DOHH2 (cell line): ENCODE results near the gene APOL3.

Source experiments
- CTCF ChIP-seq: fragments of 200-600 bp; sonication (generic); IDR thresholded peaks from one replicate; pipeline ENCODE4 v1.5.1; 2014; ENCODE audit warnings: antibody characterized with exemption, mild to moderate bottlenecking, low read depth, low read length; ENCODE audit not compliant: poor library complexity, severe bottlenecking
- EZH2phosphoT487 ChIP-seq: fragments of 200-600 bp; sonication (generic); IDR thresholded peaks from 2 replicates; pipeline ENCODE4 v1.6.1; 2017; ENCODE audit warnings: borderline replicate concordance, mild to moderate bottlenecking, antibody characterized with exemption, low read length, moderate library complexity, mixed read lengths

GRCh38 chr22:36191106-36191836, 30.7 kb upstream of the APOL3 start:
- no peak for TF ChIP-seq CTCF
- no peak for TF ChIP-seq EZH2phosphoT487
